Loucy (cell line): ENCODE measurements around the gene CELSR1.

Source experiments
- CTCF ChIP-seq: fragments of 200-600 bp; sonication (generic); conservative IDR thresholded peaks from 2 replicates; pipeline ENCODE4 v1.5.1; 2014; ENCODE audit warnings: mild to moderate bottlenecking, antibody characterized with exemption, low read length
- EZH2phosphoT487 ChIP-seq: fragments of 200-600 bp; IDR thresholded peaks from 2 replicates; pipeline ENCODE4 v1.6.1; 2018; ENCODE audit warnings: antibody characterized with exemption, mild to moderate bottlenecking, moderate library complexity, borderline replicate concordance

- TF ChIP-seq CTCF, result no peak
- TF ChIP-seq EZH2phosphoT487, result no peak
These were observed 172.9 kb downstream of the CELSR1 start for GRCh38 chr22:46364341-46365165.
